B cell (primary cell): ENCODE data around the gene TRIM15. TPM values are rescaled to one million over a fixed set of nuclear protein-coding genes. Genes with fewer than 3 reads are reported as not detected.

Experiments used
- ATAC-seq: fragments of 200-7000 bp; cut with Tn5 transposase; one replicate; pipeline ENCODE4 v1.10.0; 2021; ENCODE audit warnings: low read depth, mild to moderate bottlenecking, moderate number of reproducible peaks, moderate library complexity
- CTCF ChIA-PET: fragments of 350-600 bp; sonication (Branson Sonifier 250); formaldehyde crosslinking; loops from one replicate; lab custom pipeline; 2021; ENCODE audit warnings: antibody characterized with exemption, inconsistent platforms; lab: Charles Lee
- POLR2A ChIA-PET: fragments of 350-600 bp; sonication (Branson Sonifier 250); formaldehyde crosslinking; loops from one replicate; lab custom pipeline; 2021; ENCODE audit warnings: antibody characterized with exemption; lab: Charles Lee
- DNase-seq: peaks from one replicate; pipeline ENCODE4 v3.0.0; 2013
- H2AFZ ChIP-seq: 2 replicates; pipeline ENCODE4 v1.6.1; 2012; ENCODE audit warnings: mild to moderate bottlenecking, low read depth, low read length; ENCODE audit not compliant: insufficient read depth, poor library complexity, severe bottlenecking
- H3K27ac ChIP-seq, 2 donors: 1 replicate in 1 of 2; 2 replicates in 1 of 2; pipeline ENCODE4 v1.5.1; 2012 to 2013; ENCODE audit warnings: low read length in 2 of 2, mild to moderate bottlenecking in 2 of 2, moderate library complexity in 1 of 2
- H3K27me3 ChIP-seq, 4 experiments: fragments of 200-600 bp in 1 of 4; sonication (generic) in 1 of 4; replicated peaks in 1 of 4; 1 replicate in 2 of 4; 2 replicates in 2 of 4; pipeline versions ENCODE4 v1.6.1 to v1.7.0; 2013 to 2016; ENCODE audit warnings: low read length in 3 of 4, mild to moderate bottlenecking in 2 of 4, mixed read lengths in 1 of 4, moderate library complexity in 1 of 4; ENCODE audit not compliant: insufficient read depth in 4 of 4, control insufficient read depth in 3 of 4; ENCODE audit errors: control extremely low read depth in 1 of 4
- H3K36me3 ChIP-seq, 2 experiments: replicated peaks in 1 of 2; 1 replicate in 1 of 2; 2 replicates in 1 of 2; pipeline versions ENCODE4 v1.6.1 to v1.7.1; 2013; ENCODE audit warnings: low read length in 1 of 2; ENCODE audit not compliant: insufficient read depth in 2 of 2, control insufficient read depth in 1 of 2; ENCODE audit errors: control extremely low read depth in 1 of 2, extremely low read depth in 1 of 2
- H3K4me1 ChIP-seq, 2 donors: fragments of 200-600 bp in 1 of 2; sonication (generic) in 1 of 2; 1 replicate in 1 of 2; 2 replicates in 1 of 2; pipeline versions ENCODE4 v1.5.1 to v1.6.1; 2013 to 2017; ENCODE audit warnings: low read length in 2 of 2; ENCODE audit not compliant: control insufficient read depth in 2 of 2, insufficient read depth in 2 of 2
- H3K4me2 ChIP-seq: replicated peaks from 2 replicates; pipeline ENCODE3; 2012; ENCODE audit warnings: mild to moderate bottlenecking, low read depth, low read length; ENCODE audit not compliant: poor library complexity, severe bottlenecking
- H3K4me3 ChIP-seq, 5 experiments: fragments of 200-600 bp in 1 of 5; sonication (generic) in 1 of 5; 1 replicate in 3 of 5; 2 replicates in 2 of 5; pipeline versions ENCODE4 v1.5.1 to v1.7.0; 2011 to 2016; ENCODE audit warnings: low read length in 4 of 5, mild to moderate bottlenecking in 4 of 5, low read depth in 2 of 5, control low read depth in 1 of 5, moderate library complexity in 1 of 5; ENCODE audit not compliant: insufficient read depth in 1 of 5; ENCODE audit errors: control extremely low read depth in 1 of 5, extremely low read depth in 1 of 5
- H3K79me2 ChIP-seq: fragments of 200-600 bp; sonication (generic); one replicate; pipeline ENCODE4 v1.6.0; 2016; ENCODE audit warnings: low read length; ENCODE audit not compliant: control insufficient read depth, insufficient read depth
- H3K9ac ChIP-seq: fragments of 200-600 bp; sonication (generic); 2 replicates; pipeline ENCODE4 v1.6.1; 2017; ENCODE audit warnings: mild to moderate bottlenecking, low read length, moderate library complexity
- H3K9me3 ChIP-seq, 3 donors: one replicate each; pipeline versions ENCODE4 v1.6.1 to v1.7.1; 2013; ENCODE audit warnings: low read length in 2 of 3; ENCODE audit not compliant: control insufficient read depth in 2 of 3, insufficient read depth in 1 of 3; ENCODE audit errors: control extremely low read depth in 1 of 3
- H4K20me1 ChIP-seq: 2 replicates; pipeline ENCODE4 v1.6.0; 2012; ENCODE audit warnings: mild to moderate bottlenecking, low read length; ENCODE audit not compliant: insufficient read depth, control insufficient read depth, poor library complexity, severe bottlenecking
- H3K27ac Mint-ChIP-seq: one replicate; pipeline ENCODE4 v1.8.0; 2021; ENCODE audit warnings: mixed read lengths
- H3K27me3 Mint-ChIP-seq: one replicate; pipeline ENCODE4 v1.8.0; 2021; ENCODE audit warnings: mixed read lengths
- H3K4me1 Mint-ChIP-seq: one replicate; pipeline ENCODE4 v1.8.0; 2021; ENCODE audit warnings: mixed read lengths
- H3K4me3 Mint-ChIP-seq: one replicate; pipeline ENCODE4 v1.8.0; 2021; ENCODE audit warnings: mixed read lengths
- H3K9me3 Mint-ChIP-seq: one replicate; pipeline ENCODE4 v1.8.0; 2022; ENCODE audit warnings: mixed read lengths; ENCODE audit not compliant: insufficient read depth
- EZH2 ChIP-seq: IDR thresholded peaks from 2 replicates; pipeline ENCODE4 v1.6.1; 2012; ENCODE audit warnings: borderline replicate concordance, low read depth, mild to moderate bottlenecking, moderate library complexity, low read length; ENCODE audit not compliant: insufficient read depth, poor library complexity, severe bottlenecking
- WGBS: methylation state at CpG from one replicate; pipeline ENCODE4 v1.1.5; 2013; ENCODE audit warnings: missing lambda C conversion rate; ENCODE audit not compliant: insufficient coverage; 5-methylcytosine and 5-hydroxymethylcytosine counted together
- intact Hi-C: fragments of 100-400 bp; cut with micrococcal nuclease; formaldehyde crosslinking; loops from one replicate; pipeline ENCODE4 v1.10.0; 2022
- polyA plus RNA-seq: library from polyadenylated mRNA; depleted of rRNA; stranded (reverse); fragments of >200 nt; gene quantifications from 2 replicates; pipeline ENCODE4 v1.2.3, GENCODE V29; 2012
- total RNA-seq, 2 donors: library from RNA; stranded (reverse); fragments of 120-200 nt in 1 of 2; gene quantifications; 1 replicate in 1 of 2; 2 replicates in 1 of 2; pipeline versions ENCODE4 v1.2.3 to v1.2.4, GENCODE V29; 2013 to 2022
- TF ChIP-seq, protein P1 (sequence below): fragments of 200-600 bp; IDR thresholded peaks from one replicate; pipeline ENCODE4 v1.8.0; 2022; ENCODE audit warnings: antibody characterized with exemption, mild to moderate bottlenecking

Gene TRIM15
- total and polyA plus RNA-seq, 2 donors (not counting 1 experiment from before 2014, with no cell fraction given), result not detected

- no peaks in the 10 kb centered on the region for H3K79me2 ChIP-seq
- peaks cover 0 to 33% (median 8%) of the 10 kb centered on the region in 4 experiments for H3K27me3 ChIP-seq
- H3K4me3 ChIP-seq, result no peak overlapping the region
- no peaks in the 10 kb centered on the region for H3K36me3 ChIP-seq
- H3K9ac ChIP-seq, result no peak overlapping the region
- intact Hi-C loops, result no loop called here
- ChIA-PET CTCF (interaction anchor here (1.0 to 1.1 kb wide), 2 partner anchors 45 to 98 kb away, joined by 3 read pairs; no protein-coding TSS in a partner anchor), POLR2A (no interaction called here)
- no peak overlapping the region for H3K27ac ChIP-seq
- no peak overlapping the region for H2AFZ ChIP-seq
- no peak overlapping the region for H3K4me3 Mint-ChIP-seq
- TF ChIP-seq, protein P1, sequence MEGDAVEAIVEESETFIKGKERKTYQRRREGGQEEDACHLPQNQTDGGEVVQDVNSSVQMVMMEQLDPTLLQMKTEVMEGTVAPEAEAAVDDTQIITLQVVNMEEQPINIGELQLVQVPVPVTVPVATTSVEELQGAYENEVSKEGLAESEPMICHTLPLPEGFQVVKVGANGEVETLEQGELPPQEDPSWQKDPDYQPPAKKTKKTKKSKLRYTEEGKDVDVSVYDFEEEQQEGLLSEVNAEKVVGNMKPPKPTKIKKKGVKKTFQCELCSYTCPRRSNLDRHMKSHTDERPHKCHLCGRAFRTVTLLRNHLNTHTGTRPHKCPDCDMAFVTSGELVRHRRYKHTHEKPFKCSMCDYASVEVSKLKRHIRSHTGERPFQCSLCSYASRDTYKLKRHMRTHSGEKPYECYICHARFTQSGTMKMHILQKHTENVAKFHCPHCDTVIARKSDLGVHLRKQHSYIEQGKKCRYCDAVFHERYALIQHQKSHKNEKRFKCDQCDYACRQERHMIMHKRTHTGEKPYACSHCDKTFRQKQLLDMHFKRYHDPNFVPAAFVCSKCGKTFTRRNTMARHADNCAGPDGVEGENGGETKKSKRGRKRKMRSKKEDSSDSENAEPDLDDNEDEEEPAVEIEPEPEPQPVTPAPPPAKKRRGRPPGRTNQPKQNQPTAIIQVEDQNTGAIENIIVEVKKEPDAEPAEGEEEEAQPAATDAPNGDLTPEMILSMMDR, result no peak
- TF ChIP-seq EZH2, result no peak
- H3K9me3 ChIP-seq, result no peaks in the 10 kb centered on the region
- no peaks in the 10 kb centered on the region for H3K9me3 Mint-ChIP-seq
- WGBS, result 93% methylated on average over 3 of the region's 3 CpGs
- no peaks in the 10 kb centered on the region for H4K20me1 ChIP-seq
- no peak overlapping the region for H3K27ac Mint-ChIP-seq
- H3K4me1 ChIP-seq, result no peaks in the 10 kb centered on the region
- DNase-seq (no peak), ATAC-seq (no peak)
- H3K4me2 ChIP-seq, result no peak overlapping the region
- no peaks in the 10 kb centered on the region for H3K4me1 Mint-ChIP-seq
- peaks cover 44% of the 10 kb centered on the region for H3K27me3 Mint-ChIP-seq
Observed at GRCh38 chr6:30147096-30147495, 16.2 kb upstream of the TRIM15 start.

DNA sequence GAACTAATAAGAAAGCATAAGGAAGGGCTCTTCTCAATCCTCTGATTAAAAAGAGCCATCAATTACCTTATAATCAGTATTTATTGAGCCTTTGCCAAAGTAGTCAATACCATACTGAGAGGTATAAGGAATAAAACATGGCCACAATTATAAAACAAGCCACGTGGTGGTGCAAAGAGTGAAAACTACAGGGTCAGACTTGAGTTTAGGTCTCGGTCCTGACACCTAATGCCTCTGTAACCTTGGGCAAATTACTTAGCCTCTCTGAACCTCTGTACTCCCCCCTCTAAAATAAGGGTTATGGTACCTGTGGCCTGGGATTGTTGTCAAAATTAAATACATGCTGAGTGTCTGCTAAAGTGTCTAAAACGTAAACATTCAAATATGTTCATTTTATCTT lies 14.1 kb upstream of the TRIM15 start:
- no peak overlapping the region for H3K4me2 ChIP-seq
- no peak overlapping the region for H3K9ac ChIP-seq
- no peak for TF ChIP-seq EZH2
- TF ChIP-seq, protein P1, result no peak
- no peaks in the 10 kb centered on the region for H3K4me1 ChIP-seq
- Mint-ChIP-seq H3K9me3 (no peaks in the 10 kb centered on the region), H3K4me3 (no peak overlapping the region), H3K27ac (no peak overlapping the region), H3K4me1 (no peaks in the 10 kb centered on the region), H3K27me3 (peaks cover 52% of the 10 kb centered on the region)
- H2AFZ ChIP-seq, result no peak overlapping the region
- ChIA-PET CTCF (no interaction called here), POLR2A (interaction anchor here (0.5 kb wide), 1 partner anchor 8 kb away, joined by 4 read pairs; no protein-coding TSS in a partner anchor)
- no CpG with 5 or more reads among the region's 3 CpGs for WGBS
- H3K27me3 ChIP-seq, result peaks cover 0 to 35% (median 6%) of the 10 kb centered on the region in 4 experiments
- H3K79me2 ChIP-seq, result no peaks in the 10 kb centered on the region
- no peaks in the 10 kb centered on the region for H4K20me1 ChIP-seq
- H3K36me3 ChIP-seq, result no peaks in the 10 kb centered on the region
- intact Hi-C loops, result no loop called here
- H3K4me3 ChIP-seq, result no peak overlapping the region
- H3K9me3 ChIP-seq, result no peaks in the 10 kb centered on the region
- ATAC-seq, result no peak
- H3K27ac ChIP-seq, result no peak overlapping the region
- DNase-seq, result no peak
